ENCODE results near the gene KIAA1755.

- TF ChIP-seq CTCF (conservative IDR thresholded peaks at IDR 0.05; ENCODE audit: low read length): no peak
- no peak for TF ChIP-seq EZH2phosphoT487 (IDR thresholded peaks at IDR 0.05; ENCODE audit: borderline replicate concordance)
These were observed 63.3 kb downstream of the KIAA1755 start for GRCh38 chr20:38197217-38197616.
